Motor neuron (in vitro differentiated cells): ENCODE results near the gene NDST3. TPM values are rescaled to one million over a fixed set of nuclear protein-coding genes. Genes with fewer than 3 reads are reported as not detected.
A peak's percentile ranks its signal among the peaks of the same experiment; 100 is the strongest.

Experiments used
- ATAC-seq, 8 experiments: fragments of 200-7000 bp; cut with Tn5 transposase; replicated peaks in 6 of 8; 2 replicates each; pipeline ENCODE4 v1.8.0; 2021; ENCODE audit warnings: mild to moderate bottlenecking in 8 of 8, moderate library complexity in 8 of 8
- H3K27ac ChIP-seq, 2 donors: fragments of 250-450 bp; sonication (Bioruptor Pico); 2 replicates each; pipeline ENCODE4 v1.9.0; 2021; ENCODE audit warnings: antibody characterized with exemption in 2 of 2, mild to moderate bottlenecking in 2 of 2, moderate library complexity in 1 of 2
- H3K4me1 ChIP-seq, 2 donors: fragments of 250-450 bp; sonication (Bioruptor Pico); replicated peaks in 1 of 2; 2 replicates each; pipeline ENCODE4 v1.6.1; 2021; ENCODE audit warnings: antibody characterized with exemption in 2 of 2, mild to moderate bottlenecking in 2 of 2, moderate library complexity in 1 of 2
- H3K4me3 ChIP-seq, 5 donors: fragments of 250-450 bp; sonication (Bioruptor Pico); 2 replicates each; pipeline ENCODE4 v1.9.0; 2021; ENCODE audit warnings: antibody characterized with exemption in 5 of 5, mild to moderate bottlenecking in 5 of 5, moderate library complexity in 4 of 5
- WGBS, 10 experiments: fragments of 450-650 bp; shearing (Covaris generic); methylation state at CpG; one replicate each; pipeline ENCODE4 v1.0.0; 2022; 5-methylcytosine and 5-hydroxymethylcytosine counted together
- in situ Hi-C, 9 experiments: fragments of 400-800 bp; cut with MboI; loops; one replicate each; pipeline ENCODE4 v1.15.0; 2021; ENCODE audit warnings: low sequenced_read_pairs in 9 of 9, low pct_unique_long_range_greater_than_20kb in 2 of 9; ENCODE audit not compliant: unreplicated experiment in 9 of 9
- total RNA-seq, 8 experiments: library from RNA; unstranded; fragments of 300-600 nt; gene quantifications; 2 replicates each; pipeline versions ENCODE4 v1.2.3 to v1.2.4, GENCODE V29; 2022

The NDST3 gene
- 10 to 100 TPM in 2 of 8 experiments, 1 to 10 TPM in 6; 1.3 to 31.4 (median 3.7) TPM for total RNA-seq

- peaks cover 0 to 9% of the 10 kb centered on the region in 2 donors for H3K4me1 ChIP-seq
- H3K27ac ChIP-seq: peak within 1 kb of the TSS; percentile 23 to 77
- peak within 1 kb of the TSS; percentile 66 to 93 (median 71) for H3K4me3 ChIP-seq
- in situ Hi-C loops: loop anchor here in 3 of 9 experiments (25.0 kb wide), 1 partner anchor 897 kb away; no protein-coding TSS in a partner anchor
- ATAC-seq: peak; percentile 15 to 75 (median 68)
- WGBS, 10 experiments: 9 to 100% (median 21%) methylated on average over 1 to 11 of the region's 11 CpGs
Observed at GRCh38 chr4:118034053-118034785, at the start of gene NDST3. Gene NDST3, plus strand, starts transcription at chr4:118034486. Its CDS starts 19,425 bp downstream, at chr4:118053911.

- in situ Hi-C loops: no loop called here
- H3K4me3 ChIP-seq: no peak overlapping the region
- no peak overlapping the region for H3K27ac ChIP-seq
- ATAC-seq: peak in 1 of 8 experiments; percentile 42
- WGBS, 10 experiments: 0 to 100% (median 40%) methylated on average over 1 to 2 of the region's 2 CpGs; no CpG with 5 or more reads in 1 of the 10 experiments
- H3K4me1 ChIP-seq: no peaks in the 10 kb centered on the region
Observed at GRCh38 chr4:117986321-117986720, 48.0 kb upstream of the NDST3 start.

GRCh38 chr4:117987464-117987863 is 46.8 kb upstream of the NDST3 start:
- in situ Hi-C loops: no loop called here
- H3K4me3 ChIP-seq: no peak overlapping the region
- no peaks in the 10 kb centered on the region for H3K4me1 ChIP-seq
- 0 to 100% (median 40%) methylated on average over 1 of the region's 1 CpG; no CpG with 5 or more reads in 5 of the 10 experiments for WGBS, 10 experiments
- no peak for ATAC-seq
- no peak overlapping the region for H3K27ac ChIP-seq

- 20 to 100% (median 72%) methylated on average over 1 to 2 of the region's 2 CpGs; no CpG with 5 or more reads in 4 of the 10 experiments for WGBS, 10 experiments
- in situ Hi-C loops: no loop called here
- no peak for ATAC-seq
- Histone ChIP-seq H3K4me1 (no peaks in the 10 kb centered on the region), H3K27ac (no peak overlapping the region), H3K4me3 (no peak overlapping the region)
Observed at GRCh38 chr4:117996891-117997290, 37.4 kb upstream of the NDST3 start.

GRCh38 chr4:118004088-118004487 is 30.2 kb upstream of the NDST3 start:
- H3K4me3 ChIP-seq: no peak overlapping the region
- in situ Hi-C loops: no loop called here
- no peak overlapping the region for H3K27ac ChIP-seq
- 21 to 100% (median 77%) methylated on average over 1 to 2 of the region's 2 CpGs for WGBS, 10 experiments
- ATAC-seq: no peak
- peaks cover 0 to 2% of the 10 kb centered on the region in 2 donors for H3K4me1 ChIP-seq

- in situ Hi-C loops: no loop called here
- ATAC-seq: peak in 1 of 8 experiments; percentile 69
- 13 to 91% (median 81%) methylated on average over 2 to 3 of the region's 3 CpGs; no CpG with 5 or more reads in 1 of the 10 experiments for WGBS, 10 experiments
Observed at GRCh38 chr4:118005883-118006282, 28.4 kb upstream of the NDST3 start.

GRCh38 chr4:118012142-118012541 is 22.1 kb upstream of the NDST3 start:
- 17 to 100% (median 73%) methylated on average over 1 to 2 of the region's 2 CpGs; no CpG with 5 or more reads in 4 of the 10 experiments for WGBS, 10 experiments
- H3K27ac ChIP-seq: no peak overlapping the region
- ATAC-seq: no peak
- no peaks in the 10 kb centered on the region for H3K4me1 ChIP-seq
- H3K4me3 ChIP-seq: no peak overlapping the region
- in situ Hi-C loops: no loop called here

More at GRCh38 chr4:118005883-118006282, 28.4 kb upstream of the NDST3 start:
- H3K4me3 ChIP-seq: no peak overlapping the region
- H3K27ac ChIP-seq: no peak overlapping the region
- peaks cover 0 to 2% of the 10 kb centered on the region in 2 donors for H3K4me1 ChIP-seq

GRCh38 chr4:118014831-118015230 is 19.5 kb upstream of the NDST3 start:
- Histone ChIP-seq H3K4me3 (no peak overlapping the region), H3K27ac (no peak overlapping the region), H3K4me1 (peaks cover 0 to 17% of the 10 kb centered on the region in 2 donors)
- 39 to 94% (median 81%) methylated on average over 2 to 3 of the region's 3 CpGs; no CpG with 5 or more reads in 6 of the 10 experiments for WGBS, 10 experiments
- in situ Hi-C loops: no loop called here
- ATAC-seq: no peak

- in situ Hi-C loops: no loop called here
- Histone ChIP-seq H3K4me1 (peaks cover 0 to 17% of the 10 kb centered on the region in 2 donors), H3K27ac (no peak overlapping the region), H3K4me3 (no peak overlapping the region)
- peak in 6 of 8 experiments; percentile 32 to 91 (median 64) for ATAC-seq
Observed at GRCh38 chr4:118018381-118019145, 15.7 kb upstream of the NDST3 start.

- Histone ChIP-seq H3K4me3 (no peak overlapping the region), H3K4me1 (no peaks in the 10 kb centered on the region), H3K27ac (no peak overlapping the region)
- in situ Hi-C loops: loop anchor here in 3 of 9 experiments (25.0 kb wide), 1 partner anchor 890 kb away; no protein-coding TSS in a partner anchor
- WGBS, 10 experiments: 0 to 71% (median 22%) methylated on average over 1 of the region's 1 CpG; no CpG with 5 or more reads in 2 of the 10 experiments
- ATAC-seq: no peak
Observed at GRCh38 chr4:118026806-118027205, 7.5 kb upstream of the NDST3 start.

GRCh38 chr4:118029224-118029623 is 5.1 kb upstream of the NDST3 start:
- in situ Hi-C loops: loop anchor here in 3 of 9 experiments (25.0 kb wide), 1 partner anchor 892 kb away; no protein-coding TSS in a partner anchor
- WGBS, 10 experiments: 14 to 100% (median 85%) methylated on average over 1 of the region's 1 CpG; no CpG with 5 or more reads in 2 of the 10 experiments
- H3K4me3 ChIP-seq: no peak overlapping the region
- H3K27ac ChIP-seq: no peak overlapping the region
- no peaks in the 10 kb centered on the region for H3K4me1 ChIP-seq
- no peak for ATAC-seq

- H3K27ac ChIP-seq: no peak overlapping the region
- 80 to 100% (median 92%) methylated on average over 1 to 2 of the region's 2 CpGs; no CpG with 5 or more reads in 4 of the 10 experiments for WGBS, 10 experiments
- H3K4me3 ChIP-seq: peak overlapping the region in 4 of 5 donors; percentile 66 to 93 (median 76)
- ATAC-seq: peak in 3 of 8 experiments; percentile 29 to 50 (median 37)
- H3K4me1 ChIP-seq: no peaks in the 10 kb centered on the region
- in situ Hi-C loops: loop anchor here in 3 of 9 experiments (25.0 kb wide), 1 partner anchor 895 kb away; no protein-coding TSS in a partner anchor
Observed at GRCh38 chr4:118032691-118033090, 1.6 kb upstream of the NDST3 start.
